ENCODE data around the gene KBTBD8. TPM values are rescaled to one million over a fixed set of nuclear protein-coding genes. Genes with fewer than 3 reads are reported as not detected.
A peak's percentile ranks its signal among the peaks of the same experiment; 100 is the strongest.

KBTBD8 gene
- total and polyA plus RNA-seq, 9 of the 15 experiments (the other 6 are each of a cell fraction or from before 2014, with no cell fraction given), result 2.7 to 9.1 (median 5.6) TPM

DNA sequence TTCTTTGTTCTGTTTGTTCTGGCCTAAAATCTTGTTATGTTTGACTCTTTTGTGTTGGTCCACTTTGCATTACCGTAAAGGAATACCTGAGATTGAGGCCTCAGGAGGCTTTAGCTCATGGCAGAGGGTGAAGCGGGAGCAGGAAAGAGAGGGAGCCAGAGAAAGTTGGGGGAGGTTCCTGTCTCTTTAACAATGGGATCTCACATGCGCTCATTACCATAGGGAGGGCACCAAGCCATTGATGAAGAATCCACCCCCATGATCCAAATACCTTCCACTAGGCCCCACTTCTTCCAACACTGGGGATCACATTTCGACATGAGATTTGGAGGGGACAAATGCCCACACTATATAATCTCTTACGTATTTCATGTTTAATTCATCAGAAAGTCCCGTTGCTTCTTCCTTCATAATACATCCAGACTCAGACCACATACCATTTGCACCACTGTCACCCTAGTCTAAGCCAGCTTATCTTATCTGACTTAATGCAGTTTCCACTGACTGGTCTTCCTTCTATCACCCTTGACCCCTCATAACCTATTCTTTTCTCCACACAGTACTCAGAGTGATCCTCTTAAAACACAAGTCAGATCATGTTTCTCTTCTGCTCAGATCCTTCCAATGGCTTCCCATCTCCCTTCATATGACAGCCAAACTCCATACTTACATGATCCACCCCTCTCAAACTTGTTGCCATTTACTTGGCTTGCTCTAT lies 13.5 kb downstream of the KBTBD8 start (continued):
- TF ChIP-seq, protein P1, sequence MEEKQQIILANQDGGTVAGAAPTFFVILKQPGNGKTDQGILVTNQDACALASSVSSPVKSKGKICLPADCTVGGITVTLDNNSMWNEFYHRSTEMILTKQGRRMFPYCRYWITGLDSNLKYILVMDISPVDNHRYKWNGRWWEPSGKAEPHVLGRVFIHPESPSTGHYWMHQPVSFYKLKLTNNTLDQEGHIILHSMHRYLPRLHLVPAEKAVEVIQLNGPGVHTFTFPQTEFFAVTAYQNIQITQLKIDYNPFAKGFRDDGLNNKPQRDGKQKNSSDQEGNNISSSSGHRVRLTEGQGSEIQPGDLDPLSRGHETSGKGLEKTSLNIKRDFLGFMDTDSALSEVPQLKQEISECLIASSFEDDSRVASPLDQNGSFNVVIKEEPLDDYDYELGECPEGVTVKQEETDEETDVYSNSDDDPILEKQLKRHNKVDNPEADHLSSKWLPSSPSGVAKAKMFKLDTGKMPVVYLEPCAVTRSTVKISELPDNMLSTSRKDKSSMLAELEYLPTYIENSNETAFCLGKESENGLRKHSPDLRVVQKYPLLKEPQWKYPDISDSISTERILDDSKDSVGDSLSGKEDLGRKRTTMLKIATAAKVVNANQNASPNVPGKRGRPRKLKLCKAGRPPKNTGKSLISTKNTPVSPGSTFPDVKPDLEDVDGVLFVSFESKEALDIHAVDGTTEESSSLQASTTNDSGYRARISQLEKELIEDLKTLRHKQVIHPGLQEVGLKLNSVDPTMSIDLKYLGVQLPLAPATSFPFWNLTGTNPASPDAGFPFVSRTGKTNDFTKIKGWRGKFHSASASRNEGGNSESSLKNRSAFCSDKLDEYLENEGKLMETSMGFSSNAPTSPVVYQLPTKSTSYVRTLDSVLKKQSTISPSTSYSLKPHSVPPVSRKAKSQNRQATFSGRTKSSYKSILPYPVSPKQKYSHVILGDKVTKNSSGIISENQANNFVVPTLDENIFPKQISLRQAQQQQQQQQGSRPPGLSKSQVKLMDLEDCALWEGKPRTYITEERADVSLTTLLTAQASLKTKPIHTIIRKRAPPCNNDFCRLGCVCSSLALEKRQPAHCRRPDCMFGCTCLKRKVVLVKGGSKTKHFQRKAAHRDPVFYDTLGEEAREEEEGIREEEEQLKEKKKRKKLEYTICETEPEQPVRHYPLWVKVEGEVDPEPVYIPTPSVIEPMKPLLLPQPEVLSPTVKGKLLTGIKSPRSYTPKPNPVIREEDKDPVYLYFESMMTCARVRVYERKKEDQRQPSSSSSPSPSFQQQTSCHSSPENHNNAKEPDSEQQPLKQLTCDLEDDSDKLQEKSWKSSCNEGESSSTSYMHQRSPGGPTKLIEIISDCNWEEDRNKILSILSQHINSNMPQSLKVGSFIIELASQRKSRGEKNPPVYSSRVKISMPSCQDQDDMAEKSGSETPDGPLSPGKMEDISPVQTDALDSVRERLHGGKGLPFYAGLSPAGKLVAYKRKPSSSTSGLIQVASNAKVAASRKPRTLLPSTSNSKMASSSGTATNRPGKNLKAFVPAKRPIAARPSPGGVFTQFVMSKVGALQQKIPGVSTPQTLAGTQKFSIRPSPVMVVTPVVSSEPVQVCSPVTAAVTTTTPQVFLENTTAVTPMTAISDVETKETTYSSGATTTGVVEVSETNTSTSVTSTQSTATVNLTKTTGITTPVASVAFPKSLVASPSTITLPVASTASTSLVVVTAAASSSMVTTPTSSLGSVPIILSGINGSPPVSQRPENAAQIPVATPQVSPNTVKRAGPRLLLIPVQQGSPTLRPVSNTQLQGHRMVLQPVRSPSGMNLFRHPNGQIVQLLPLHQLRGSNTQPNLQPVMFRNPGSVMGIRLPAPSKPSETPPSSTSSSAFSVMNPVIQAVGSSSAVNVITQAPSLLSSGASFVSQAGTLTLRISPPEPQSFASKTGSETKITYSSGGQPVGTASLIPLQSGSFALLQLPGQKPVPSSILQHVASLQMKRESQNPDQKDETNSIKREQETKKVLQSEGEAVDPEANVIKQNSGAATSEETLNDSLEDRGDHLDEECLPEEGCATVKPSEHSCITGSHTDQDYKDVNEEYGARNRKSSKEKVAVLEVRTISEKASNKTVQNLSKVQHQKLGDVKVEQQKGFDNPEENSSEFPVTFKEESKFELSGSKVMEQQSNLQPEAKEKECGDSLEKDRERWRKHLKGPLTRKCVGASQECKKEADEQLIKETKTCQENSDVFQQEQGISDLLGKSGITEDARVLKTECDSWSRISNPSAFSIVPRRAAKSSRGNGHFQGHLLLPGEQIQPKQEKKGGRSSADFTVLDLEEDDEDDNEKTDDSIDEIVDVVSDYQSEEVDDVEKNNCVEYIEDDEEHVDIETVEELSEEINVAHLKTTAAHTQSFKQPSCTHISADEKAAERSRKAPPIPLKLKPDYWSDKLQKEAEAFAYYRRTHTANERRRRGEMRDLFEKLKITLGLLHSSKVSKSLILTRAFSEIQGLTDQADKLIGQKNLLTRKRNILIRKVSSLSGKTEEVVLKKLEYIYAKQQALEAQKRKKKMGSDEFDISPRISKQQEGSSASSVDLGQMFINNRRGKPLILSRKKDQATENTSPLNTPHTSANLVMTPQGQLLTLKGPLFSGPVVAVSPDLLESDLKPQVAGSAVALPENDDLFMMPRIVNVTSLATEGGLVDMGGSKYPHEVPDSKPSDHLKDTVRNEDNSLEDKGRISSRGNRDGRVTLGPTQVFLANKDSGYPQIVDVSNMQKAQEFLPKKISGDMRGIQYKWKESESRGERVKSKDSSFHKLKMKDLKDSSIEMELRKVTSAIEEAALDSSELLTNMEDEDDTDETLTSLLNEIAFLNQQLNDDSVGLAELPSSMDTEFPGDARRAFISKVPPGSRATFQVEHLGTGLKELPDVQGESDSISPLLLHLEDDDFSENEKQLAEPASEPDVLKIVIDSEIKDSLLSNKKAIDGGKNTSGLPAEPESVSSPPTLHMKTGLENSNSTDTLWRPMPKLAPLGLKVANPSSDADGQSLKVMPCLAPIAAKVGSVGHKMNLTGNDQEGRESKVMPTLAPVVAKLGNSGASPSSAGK (IDR thresholded peaks at IDR 0.05), result no peak
- peak; percentile 55; the same call in 1 of the 2 replicates for TF ChIP-seq CTBP1 (IDR thresholded peaks at IDR 0.05; ENCODE audit: borderline replicate concordance)
- TF ChIP-seq, protein P2, sequence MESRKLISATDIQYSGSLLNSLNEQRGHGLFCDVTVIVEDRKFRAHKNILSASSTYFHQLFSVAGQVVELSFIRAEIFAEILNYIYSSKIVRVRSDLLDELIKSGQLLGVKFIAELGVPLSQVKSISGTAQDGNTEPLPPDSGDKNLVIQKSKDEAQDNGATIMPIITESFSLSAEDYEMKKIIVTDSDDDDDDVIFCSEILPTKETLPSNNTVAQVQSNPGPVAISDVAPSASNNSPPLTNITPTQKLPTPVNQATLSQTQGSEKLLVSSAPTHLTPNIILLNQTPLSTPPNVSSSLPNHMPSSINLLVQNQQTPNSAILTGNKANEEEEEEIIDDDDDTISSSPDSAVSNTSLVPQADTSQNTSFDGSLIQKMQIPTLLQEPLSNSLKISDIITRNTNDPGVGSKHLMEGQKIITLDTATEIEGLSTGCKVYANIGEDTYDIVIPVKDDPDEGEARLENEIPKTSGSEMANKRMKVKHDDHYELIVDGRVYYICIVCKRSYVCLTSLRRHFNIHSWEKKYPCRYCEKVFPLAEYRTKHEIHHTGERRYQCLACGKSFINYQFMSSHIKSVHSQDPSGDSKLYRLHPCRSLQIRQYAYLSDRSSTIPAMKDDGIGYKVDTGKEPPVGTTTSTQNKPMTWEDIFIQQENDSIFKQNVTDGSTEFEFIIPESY (CRISPR knock-in tag; IDR thresholded peaks at IDR 0.05), result no peak
- no peak for TF ChIP-seq ETV6 (IDR thresholded peaks at IDR 0.05; ENCODE audit: borderline replicate concordance in 1 of 2, low read depth in 2 of 2, low read length in 1 of 2)
- no peak for TF ChIP-seq ETV6 (CRISPR knock-in tag; IDR thresholded peaks at IDR 0.05; ENCODE audit: borderline replicate concordance)
- TF ChIP-seq RBM14 (IDR thresholded peaks at IDR 0.05; ENCODE audit: borderline replicate concordance, insufficient read depth, low read depth, low read length), result no peak
- TF ChIP-seq, protein P3, sequence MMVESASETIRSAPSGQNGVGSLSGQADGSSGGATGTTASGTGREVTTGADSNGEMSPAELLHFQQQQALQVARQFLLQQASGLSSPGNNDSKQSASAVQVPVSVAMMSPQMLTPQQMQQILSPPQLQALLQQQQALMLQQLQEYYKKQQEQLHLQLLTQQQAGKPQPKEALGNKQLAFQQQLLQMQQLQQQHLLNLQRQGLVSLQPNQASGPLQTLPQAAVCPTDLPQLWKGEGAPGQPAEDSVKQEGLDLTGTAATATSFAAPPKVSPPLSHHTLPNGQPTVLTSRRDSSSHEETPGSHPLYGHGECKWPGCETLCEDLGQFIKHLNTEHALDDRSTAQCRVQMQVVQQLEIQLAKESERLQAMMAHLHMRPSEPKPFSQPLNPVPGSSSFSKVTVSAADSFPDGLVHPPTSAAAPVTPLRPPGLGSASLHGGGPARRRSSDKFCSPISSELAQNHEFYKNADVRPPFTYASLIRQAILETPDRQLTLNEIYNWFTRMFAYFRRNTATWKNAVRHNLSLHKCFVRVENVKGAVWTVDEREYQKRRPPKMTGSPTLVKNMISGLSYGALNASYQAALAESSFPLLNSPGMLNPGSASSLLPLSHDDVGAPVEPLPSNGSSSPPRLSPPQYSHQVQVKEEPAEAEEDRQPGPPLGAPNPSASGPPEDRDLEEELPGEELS (CRISPR knock-in tag; IDR thresholded peaks at IDR 0.05; ENCODE audit: borderline replicate concordance), result no peak
- no peak for TF ChIP-seq ZNF253 (CRISPR knock-in tag; conservative IDR thresholded peaks at IDR 0.05)
- TF ChIP-seq ESRRA (IDR thresholded peaks at IDR 0.05; ENCODE audit: borderline replicate concordance, low read depth), result 0 out of 2 replicates have a peak, but pooled peaks have one; percentile 58
